ENCODE measurements around the gene ROCK2.
A peak's percentile ranks its signal among the peaks of the same experiment; 100 is the strongest.

Gene ROCK2

GRCh38 chr2:11154016-11154922 lies 190.2 kb downstream of the ROCK2 start:
- DNase-seq (ENCODE audit: low read depth), result no peak
- H3K4me3 ChIP-seq (ENCODE audit: low read length), result peak overlapping the region; percentile 54
- no peak for TF ChIP-seq CTCF (conservative IDR thresholded peaks at IDR 0.05; ENCODE audit: low read depth, low read length)

- TF ChIP-seq CTCF (conservative IDR thresholded peaks at IDR 0.05; ENCODE audit: low read depth, low read length), result no peak
- no peak overlapping the region for H3K4me3 ChIP-seq (ENCODE audit: low read length)
- no peak for DNase-seq (ENCODE audit: low read depth)
Measured at GRCh38 chr2:11152591-11152990, 191.8 kb downstream of the ROCK2 start.

GRCh38 chr2:11147263-11147662 lies 197.2 kb downstream of the ROCK2 start:
- H3K4me3 ChIP-seq (ENCODE audit: low read length), result no peak overlapping the region
- DNase-seq (ENCODE audit: low read depth), result no peak
- no peak for TF ChIP-seq CTCF (conservative IDR thresholded peaks at IDR 0.05; ENCODE audit: low read depth, low read length)

GRCh38 chr2:11146076-11146475 lies 198.4 kb downstream of the ROCK2 start:
- no peak for TF ChIP-seq CTCF (conservative IDR thresholded peaks at IDR 0.05; ENCODE audit: low read depth, low read length)
- H3K4me3 ChIP-seq (ENCODE audit: low read length), result no peak overlapping the region
- no peak for DNase-seq (ENCODE audit: low read depth)

- no peak overlapping the region for H3K4me3 ChIP-seq (ENCODE audit: low read length)
- DNase-seq (ENCODE audit: low read depth), result no peak
- TF ChIP-seq CTCF (conservative IDR thresholded peaks at IDR 0.05; ENCODE audit: low read depth, low read length), result no peak
Measured at GRCh38 chr2:11145350-11145749, 199.1 kb downstream of the ROCK2 start.

GRCh38 chr2:11144738-11145079 lies 199.7 kb downstream of the ROCK2 start:
- H3K4me3 ChIP-seq (ENCODE audit: low read length), result no peak overlapping the region
- no peak for DNase-seq (ENCODE audit: low read depth)
- no peak for TF ChIP-seq CTCF (conservative IDR thresholded peaks at IDR 0.05; ENCODE audit: low read depth, low read length)

- H3K4me3 ChIP-seq (ENCODE audit: low read length), result no peak overlapping the region
- no peak for TF ChIP-seq CTCF (conservative IDR thresholded peaks at IDR 0.05; ENCODE audit: low read depth, low read length)
- DNase-seq (ENCODE audit: low read depth), result no peak
Measured at GRCh38 chr2:11144077-11144737, 200.2 kb downstream of the ROCK2 start.
